ENCODE data around the gene PTBP1.
"Not testable (repeated sequence)": the region's sequence is repeated elsewhere in the genome, so short reads cannot be mapped to it uniquely, and the experiment has no call there.

The PTBP1 gene

DNA sequence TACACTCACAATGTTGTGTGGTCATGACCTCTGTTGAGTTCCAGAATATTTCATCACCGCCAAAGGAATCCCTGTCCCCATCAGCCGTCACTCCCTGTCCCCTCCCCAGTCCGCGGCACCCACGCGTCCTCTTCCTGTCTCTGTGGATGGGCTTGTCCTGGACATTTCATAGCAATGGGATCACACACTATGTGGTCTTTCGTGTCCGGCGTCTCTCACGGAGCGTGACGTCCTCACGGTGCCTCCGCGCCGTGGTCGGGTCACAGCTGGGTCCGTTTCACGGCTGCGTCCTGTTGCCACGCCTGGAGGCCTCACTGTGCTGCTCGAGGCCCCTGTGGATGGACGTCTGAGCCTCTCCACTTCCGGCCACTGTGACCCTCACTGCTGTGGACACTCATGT, 37.0 kb downstream of the PTBP1 start:
- no peak for DNase-seq

- DNase-seq = no peak
These were observed 38.1 kb downstream of the PTBP1 start for GRCh38 chr19:835210-835810.

- no peak for DNase-seq
These were observed 43.4 kb downstream of the PTBP1 start, which contains the start of gene PRTN3 for GRCh38 chr19:840519-841206. Gene PRTN3 (plus strand): TSS chr19:840999. CDS start chr19:841009, 10 bp downstream.

DNA sequence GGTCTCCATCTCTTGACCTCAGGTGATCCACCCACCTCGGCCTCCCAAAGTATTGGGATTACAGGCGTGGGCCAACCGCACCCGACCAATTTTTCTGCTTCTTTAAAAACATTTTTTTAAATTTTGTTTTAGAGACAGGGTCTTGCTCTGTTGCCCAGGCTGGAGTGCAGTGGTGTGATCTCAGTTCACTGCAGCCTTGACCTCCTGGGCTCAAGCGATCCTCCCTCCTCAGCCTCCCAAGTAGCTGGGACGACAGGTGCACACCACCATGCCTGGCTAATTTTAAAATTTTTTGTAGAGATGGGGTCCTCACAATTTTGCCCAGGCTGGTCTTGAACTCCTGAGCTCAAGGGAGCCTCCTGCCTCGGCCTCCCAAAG, 45.5 kb downstream of the PTBP1 start:
- DNase-seq = not testable (repeated sequence)

DNA sequence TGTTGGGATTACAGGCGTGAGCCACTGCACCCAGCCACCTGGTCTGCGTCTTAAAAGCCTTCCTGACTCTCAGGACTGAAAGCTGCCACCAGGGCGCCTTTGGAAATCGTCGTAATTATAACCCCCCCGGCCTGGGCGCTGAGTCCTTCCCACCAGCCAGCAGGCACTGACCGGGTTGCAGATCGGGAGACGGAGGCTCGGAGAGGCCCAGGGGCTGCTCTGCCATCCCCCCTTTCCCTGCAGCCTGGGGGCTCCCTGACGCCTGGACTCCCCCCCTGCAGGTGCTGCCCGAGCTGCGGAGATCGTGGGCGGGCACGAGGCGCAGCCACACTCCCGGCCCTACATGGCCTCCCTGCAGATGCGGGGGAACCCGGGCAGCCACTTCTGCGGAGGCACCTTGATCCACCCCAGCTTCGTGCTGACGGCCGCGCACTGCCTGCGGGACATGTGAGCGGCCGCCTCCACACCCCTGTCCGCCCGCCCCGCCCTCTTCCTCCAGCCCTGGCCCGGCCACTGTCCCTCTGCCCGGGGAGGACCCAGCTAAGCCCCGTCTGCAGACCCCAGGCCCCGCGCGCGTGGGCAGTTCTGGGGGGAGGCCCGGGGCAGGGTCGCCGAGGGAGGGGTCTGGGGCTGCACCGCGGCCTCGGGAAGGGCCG, 46.1 kb downstream of the PTBP1 start:
- no peak for DNase-seq

- no peak for DNase-seq
These were observed 46.7 kb downstream of the PTBP1 start for GRCh38 chr19:843836-844545.

DNA sequence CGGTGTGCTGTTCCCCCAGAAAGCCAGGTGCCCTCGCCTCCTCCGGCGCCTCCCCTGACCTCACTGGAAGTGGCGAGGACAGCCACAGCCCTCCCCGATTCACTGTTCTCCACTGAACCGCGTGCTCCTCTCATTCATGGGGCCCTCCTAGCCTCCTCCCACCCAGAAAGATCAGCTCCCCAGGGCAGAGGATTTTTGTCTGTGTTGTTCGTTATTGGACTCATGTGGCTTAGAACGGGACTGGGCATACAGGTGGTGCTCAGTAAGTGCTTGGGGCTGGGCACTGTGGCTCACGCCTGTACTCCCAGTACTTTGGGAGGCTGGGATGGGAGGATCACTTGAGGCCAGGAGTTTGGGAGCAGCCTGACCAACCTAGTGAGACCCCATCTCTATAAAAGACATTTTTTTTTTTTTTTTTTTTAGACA, 47.3 kb downstream of the PTBP1 start:
- no peak for DNase-seq

GRCh38 chr19:845707-846521, 48.7 kb downstream of the PTBP1 start:
- DNase-seq = no peak

DNA sequence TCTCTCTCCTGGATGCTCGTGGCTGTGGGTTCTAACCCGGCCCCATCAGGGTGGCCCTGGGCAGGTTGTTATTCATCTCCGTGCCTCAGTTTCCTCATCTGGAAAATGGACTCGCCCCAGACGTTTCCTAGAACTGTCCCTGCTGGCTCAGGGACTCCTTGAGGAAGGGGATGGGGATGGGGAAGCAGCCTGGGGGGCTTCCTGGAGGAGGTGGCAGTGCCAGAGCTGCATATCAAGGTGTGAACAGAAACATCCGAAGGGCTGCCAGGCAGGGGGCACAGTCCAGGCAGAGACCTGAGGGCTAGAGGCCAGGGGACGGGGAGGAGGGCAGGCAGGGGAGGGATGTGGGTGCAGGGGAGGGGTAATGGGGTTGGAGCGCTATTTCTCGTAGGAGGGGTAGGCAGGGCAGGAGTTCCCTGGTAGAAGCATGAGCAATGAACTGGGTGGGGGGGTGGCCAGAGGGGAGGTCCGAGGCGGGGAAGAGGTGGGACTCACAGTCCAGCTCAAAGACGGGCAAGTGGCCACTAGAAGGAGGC, 51.2 kb downstream of the PTBP1 start:
- DNase-seq = no peak

DNA sequence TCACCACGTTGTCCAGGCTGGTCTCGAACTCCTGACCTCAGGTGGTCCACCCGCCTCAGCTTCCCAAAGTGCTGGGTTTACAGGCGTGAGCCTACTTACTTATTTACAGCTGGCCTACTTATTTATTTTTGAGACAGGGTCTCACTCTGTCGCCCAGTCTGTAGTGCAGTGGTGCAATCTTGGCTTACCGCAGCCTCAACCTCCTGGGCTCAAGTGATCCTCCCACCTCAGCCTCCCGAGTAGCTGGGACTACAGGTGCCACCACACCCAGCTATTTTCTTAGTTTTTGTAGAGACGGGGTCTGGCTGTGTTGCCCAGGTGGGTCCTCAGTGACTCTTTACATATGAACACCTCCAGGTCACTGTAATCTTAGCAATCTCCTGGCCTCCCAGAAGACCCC, 51.9 kb downstream of the PTBP1 start:
- DNase-seq = not testable (repeated sequence)

- DNase-seq = peak; percentile 84
These were observed 53.1 kb downstream of the PTBP1 start for GRCh38 chr19:850221-850978.

DNA sequence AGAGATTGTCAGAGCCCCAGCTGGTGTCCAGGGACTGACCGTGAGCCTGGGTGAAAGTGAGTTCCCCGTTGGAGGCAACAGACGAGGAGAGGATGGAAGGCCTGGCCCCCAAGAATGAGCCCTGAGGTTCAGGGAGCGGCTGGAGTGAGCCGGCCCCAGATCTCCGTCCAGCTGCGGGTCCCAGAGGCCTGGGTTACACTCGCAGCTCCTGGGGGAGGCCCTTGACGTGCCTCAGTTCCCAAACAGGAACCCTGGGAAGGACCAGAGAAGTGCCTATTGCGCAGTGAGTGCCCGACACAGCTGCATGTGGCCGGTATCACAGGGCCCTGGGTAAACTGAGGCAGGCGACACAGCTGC, 53.7 kb downstream of the PTBP1 start:
- DNase-seq = no peak

- DNase-seq = no peak
These were observed 55.1 kb downstream of the PTBP1 start, which contains the start of gene ELANE for GRCh38 chr19:852136-853013. Gene ELANE (plus strand): TSS chr19:852303. CDS start chr19:852329, 26 bp downstream.

DNA sequence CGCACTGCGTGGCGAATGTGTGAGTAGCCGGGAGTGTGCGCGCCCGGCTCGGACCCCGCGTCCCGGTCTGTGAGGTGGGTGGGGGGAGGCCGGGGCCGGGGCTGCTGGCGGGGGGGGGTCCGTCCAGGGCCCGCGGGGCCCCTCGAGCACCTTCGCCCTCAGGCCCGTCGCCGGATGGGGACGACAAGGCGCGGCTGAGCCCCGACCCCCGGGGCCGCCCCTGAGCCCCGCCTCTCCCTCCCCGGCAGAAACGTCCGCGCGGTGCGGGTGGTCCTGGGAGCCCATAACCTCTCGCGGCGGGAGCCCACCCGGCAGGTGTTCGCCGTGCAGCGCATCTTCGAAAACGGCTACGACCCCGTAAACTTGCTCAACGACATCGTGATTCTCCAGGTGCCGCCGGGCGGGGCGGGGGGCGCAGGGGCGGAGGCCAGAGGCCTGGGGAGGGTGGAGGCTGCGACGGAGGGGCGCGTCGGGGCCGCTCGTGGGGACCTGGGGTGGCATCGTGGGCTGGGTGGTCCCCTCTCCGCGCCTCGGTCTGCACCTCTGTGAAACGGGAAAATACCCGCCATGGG, 55.8 kb downstream of the PTBP1 start:
- no peak for DNase-seq

- DNase-seq = not testable (repeated sequence)
These were observed 56.5 kb downstream of the PTBP1 start for GRCh38 chr19:853614-854220.

GRCh38 chr19:854549-854948, 57.3 kb downstream of the PTBP1 start:
- no peak for DNase-seq

GRCh38 chr19:855142-855541, 57.9 kb downstream of the PTBP1 start:
- DNase-seq = no peak

DNA sequence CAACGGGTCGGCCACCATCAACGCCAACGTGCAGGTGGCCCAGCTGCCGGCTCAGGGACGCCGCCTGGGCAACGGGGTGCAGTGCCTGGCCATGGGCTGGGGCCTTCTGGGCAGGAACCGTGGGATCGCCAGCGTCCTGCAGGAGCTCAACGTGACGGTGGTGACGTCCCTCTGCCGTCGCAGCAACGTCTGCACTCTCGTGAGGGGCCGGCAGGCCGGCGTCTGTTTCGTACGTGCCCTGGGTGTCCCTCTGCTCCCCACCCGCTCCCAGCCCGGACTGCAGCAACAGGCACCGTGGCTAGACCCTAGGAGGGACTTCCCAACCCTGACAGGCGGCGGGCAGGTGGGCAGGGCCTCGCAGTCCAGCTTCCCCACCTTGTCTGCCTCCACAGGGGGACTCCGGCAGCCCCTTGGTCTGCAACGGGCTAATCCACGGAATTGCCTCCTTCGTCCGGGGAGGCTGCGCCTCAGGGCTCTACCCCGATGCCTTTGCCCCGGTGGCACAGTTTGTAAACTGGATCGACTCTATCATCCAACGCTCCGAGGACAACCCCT, 58.4 kb downstream of the PTBP1 start:
- no peak for DNase-seq

GRCh38 chr19:858284-858683, 61.0 kb downstream of the PTBP1 start:
- DNase-seq = no peak

Measured in EL (cell line).